D721Med (cell line): ENCODE measurements around the gene FAM221A.

Source experiments
- DNase-seq: peaks from one replicate; pipeline ENCODE4 v3.0.0; 2011; ENCODE audit warnings: low spot score; ENCODE audit not compliant: insufficient read length
- FAIRE-seq: peaks from 2 replicates; lab custom pipeline; 2011; peaks lifted over from hg19 to GRCh38; lab: Jason Lieb, UNC
- CTCF ChIP-seq: IDR thresholded peaks from 2 replicates; pipeline ENCODE4 v1.5.1; 2012; ENCODE audit warnings: mild to moderate bottlenecking, control low read depth; ENCODE audit not compliant: insufficient read depth; ENCODE audit errors: missing control alignments

FAM221A gene

GRCh38 chr7:23679898-23680413 is at the start of gene FAM221A:
Gene FAM221A (plus strand): TSS chr7:23680199. CDS start chr7:23680219, 20 bp downstream.
- DNase-seq, result no peak
- no peak for TF ChIP-seq CTCF
- FAIRE-seq, result no peak

GRCh38 chr7:23633417-23633816 is 46.6 kb upstream of the FAM221A start:
- DNase-seq (no peak), FAIRE-seq (no peak)

GRCh38 chr7:23645822-23646221 is 34.2 kb upstream of the FAM221A start:
- FAIRE-seq, result no peak

More at GRCh38 chr7:23633417-23633816, 46.6 kb upstream of the FAM221A start:
- no peak for TF ChIP-seq CTCF

GRCh38 chr7:23653942-23654341 is 26.1 kb upstream of the FAM221A start:
- FAIRE-seq (no peak), DNase-seq (no peak)
- TF ChIP-seq CTCF, result no peak

More at GRCh38 chr7:23645822-23646221, 34.2 kb upstream of the FAM221A start:
- TF ChIP-seq CTCF, result no peak
- no peak for DNase-seq

- FAIRE-seq (no peak), DNase-seq (no peak)
- peak; percentile 63 for TF ChIP-seq CTCF
Measured at GRCh38 chr7:23654508-23654907, 25.5 kb upstream of the FAM221A start.

- no peak for FAIRE-seq
- no peak for TF ChIP-seq CTCF
- no peak for DNase-seq
Measured at GRCh38 chr7:23655433-23655832, 24.6 kb upstream of the FAM221A start.

GRCh38 chr7:23658831-23659427 is 21.1 kb upstream of the FAM221A start:
- no peak for FAIRE-seq
- no peak for DNase-seq
- TF ChIP-seq CTCF, result no peak
